Stimulated activated naive CD4-positive, alpha-beta T cell treated with Interleukin-2 at 50 U/mL for 16 hours (primary cell): ENCODE data around the gene ONECUT1.

ENCODE experiments used
- DNase-seq: peaks from one replicate; lab custom pipeline; 2025; lab: John Stamatoyannopoulos, UW

Gene ONECUT1

DNA sequence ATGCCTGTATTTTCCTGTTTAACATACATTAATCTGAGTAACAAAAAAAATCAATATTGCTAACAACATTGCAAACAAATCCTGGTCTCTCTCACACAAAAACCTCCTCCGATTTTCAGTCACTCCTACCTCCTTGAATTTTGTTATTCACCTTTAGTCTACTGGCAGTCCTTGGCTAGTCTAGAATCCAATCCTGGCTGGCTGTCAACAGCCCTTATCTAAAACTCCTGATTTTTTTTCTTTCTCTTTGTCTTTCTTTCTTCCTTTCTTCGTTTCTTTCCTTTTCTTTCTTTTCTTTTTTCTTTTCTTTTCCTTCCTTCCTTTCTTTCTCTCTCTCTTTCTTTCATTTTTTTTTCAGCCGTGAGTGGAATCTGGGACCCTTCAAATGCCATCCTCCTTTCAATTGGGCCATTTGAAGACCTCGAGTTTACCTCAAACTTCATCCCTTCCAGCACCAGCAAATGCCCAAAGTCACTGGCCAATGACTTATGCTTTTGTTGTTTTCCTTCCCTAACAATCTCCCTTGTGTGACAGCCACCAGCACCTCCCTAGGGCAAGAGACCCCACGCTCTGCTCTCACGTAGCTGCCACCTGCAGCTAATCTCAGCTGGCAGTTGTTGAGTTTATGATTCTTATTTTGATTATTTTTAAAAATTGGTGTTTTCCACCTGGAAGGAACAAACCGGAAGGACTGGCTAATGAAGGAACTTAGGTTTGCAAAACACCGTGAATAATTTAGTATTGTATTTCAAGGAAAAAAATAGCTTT lies 6.8 kb upstream of the ONECUT1 start:
- no peak for DNase-seq

DNA sequence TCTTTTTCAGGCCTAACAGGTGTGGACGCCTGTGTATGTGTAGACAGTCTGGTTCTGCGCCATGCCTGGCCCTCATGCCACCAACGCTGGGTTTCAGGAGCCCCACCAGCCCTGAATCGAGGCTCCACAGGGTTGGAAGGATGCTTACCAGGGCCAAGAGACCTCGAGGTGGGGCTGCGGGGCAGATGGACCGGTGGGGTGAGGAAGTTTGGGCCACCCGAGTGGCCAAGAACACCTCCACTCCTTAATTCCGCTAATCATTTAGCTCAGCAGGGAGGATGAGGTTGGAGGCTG lies 6.0 kb upstream of the ONECUT1 start:
- no peak for DNase-seq

DNA sequence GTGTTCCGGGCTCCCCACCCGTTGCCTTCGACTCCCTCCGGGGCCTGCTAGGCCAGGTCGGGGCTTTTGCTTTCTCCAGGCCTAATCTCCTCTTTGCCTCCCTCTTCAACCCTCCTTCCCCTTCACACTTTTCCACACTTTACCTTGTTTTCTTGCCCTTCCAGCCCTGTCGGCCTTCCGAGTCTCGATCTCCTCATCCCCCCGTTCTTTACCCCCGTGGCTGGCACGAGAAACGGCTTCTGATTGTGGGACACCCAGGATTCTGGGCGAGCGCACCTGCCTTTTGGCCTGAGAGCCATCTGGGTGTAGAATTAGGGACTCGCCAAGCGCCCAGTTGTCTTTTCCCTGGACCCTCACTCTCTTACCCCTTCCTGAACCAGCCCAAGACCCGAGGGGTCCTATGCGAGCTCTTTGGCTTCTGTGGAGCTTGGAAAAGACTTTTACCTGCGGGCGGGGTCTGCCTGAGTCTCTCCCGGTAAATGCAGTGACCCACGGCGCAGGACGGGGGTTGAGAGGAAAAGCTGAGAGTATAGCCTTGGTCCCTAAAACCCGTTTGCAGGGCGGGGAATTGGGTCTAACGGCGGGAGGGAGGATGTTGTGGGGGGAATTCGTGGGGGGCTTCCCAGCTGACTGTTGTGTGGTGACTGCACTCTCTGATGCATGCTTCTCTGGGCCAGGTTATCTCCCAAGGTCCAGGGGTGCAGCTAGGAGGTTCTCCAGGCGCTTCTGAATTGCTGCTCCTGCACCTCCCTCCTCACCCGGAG lies 5.5 kb upstream of the ONECUT1 start:
- no peak for DNase-seq

DNA sequence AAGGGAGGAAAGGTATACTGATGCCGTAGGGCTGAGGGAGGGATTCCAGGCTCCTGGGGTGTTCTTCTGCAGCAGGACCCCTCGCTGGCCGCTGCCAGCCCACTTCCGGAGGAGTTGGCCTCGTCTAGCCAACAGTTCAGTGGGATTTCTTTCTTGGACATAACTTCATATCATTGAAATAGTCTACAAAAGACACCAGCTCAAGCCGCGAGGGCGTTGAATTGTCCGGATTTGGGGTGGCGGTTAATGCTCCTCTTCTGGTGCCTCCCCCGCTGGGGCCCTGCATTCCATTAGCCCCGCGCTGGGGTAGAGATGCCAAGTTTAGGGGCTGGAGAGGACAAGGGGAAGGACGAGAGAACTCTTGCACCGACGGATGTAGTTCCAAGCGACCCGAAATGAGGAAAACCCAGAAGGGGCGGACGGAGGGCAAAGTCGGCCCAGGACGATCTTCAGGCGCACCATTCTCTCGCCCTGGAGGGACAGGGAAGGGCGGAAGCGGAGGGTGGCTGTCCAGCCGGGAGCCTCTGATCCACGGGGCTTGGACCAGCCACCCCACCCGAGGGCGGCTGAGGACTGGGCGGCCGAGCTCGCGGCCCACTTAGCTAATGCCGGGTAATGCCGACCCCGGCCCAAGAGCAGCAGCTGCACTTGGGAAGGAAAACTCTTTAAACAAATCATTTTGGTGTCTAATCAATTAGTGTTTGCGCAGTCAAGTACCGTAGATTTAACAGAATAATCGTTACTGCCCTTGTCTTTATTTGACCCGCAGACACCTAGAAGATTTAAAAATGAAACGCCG lies 4.7 kb upstream of the ONECUT1 start:
- DNase-seq, result no peak

DNA sequence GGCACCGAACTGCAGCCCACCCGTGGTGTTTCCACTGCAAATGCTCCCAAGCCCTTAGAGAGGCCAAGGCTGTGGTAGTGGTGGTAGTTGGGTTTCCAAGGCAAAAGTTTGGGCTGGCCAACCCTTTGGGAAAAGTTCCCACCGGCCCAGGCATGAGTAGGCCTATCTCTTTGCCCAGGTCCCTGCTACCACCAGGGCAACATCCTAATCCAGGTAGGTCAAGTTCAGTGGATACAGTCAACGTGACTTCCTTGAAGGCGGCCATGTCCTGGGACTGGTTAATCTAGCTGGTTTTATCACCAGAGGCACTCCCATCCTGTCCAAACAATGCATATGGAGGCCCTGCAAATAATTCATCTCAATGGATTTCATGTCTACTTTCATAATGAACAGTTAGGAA lies 1.6 kb upstream of the ONECUT1 start:
- no peak for DNase-seq

DNA sequence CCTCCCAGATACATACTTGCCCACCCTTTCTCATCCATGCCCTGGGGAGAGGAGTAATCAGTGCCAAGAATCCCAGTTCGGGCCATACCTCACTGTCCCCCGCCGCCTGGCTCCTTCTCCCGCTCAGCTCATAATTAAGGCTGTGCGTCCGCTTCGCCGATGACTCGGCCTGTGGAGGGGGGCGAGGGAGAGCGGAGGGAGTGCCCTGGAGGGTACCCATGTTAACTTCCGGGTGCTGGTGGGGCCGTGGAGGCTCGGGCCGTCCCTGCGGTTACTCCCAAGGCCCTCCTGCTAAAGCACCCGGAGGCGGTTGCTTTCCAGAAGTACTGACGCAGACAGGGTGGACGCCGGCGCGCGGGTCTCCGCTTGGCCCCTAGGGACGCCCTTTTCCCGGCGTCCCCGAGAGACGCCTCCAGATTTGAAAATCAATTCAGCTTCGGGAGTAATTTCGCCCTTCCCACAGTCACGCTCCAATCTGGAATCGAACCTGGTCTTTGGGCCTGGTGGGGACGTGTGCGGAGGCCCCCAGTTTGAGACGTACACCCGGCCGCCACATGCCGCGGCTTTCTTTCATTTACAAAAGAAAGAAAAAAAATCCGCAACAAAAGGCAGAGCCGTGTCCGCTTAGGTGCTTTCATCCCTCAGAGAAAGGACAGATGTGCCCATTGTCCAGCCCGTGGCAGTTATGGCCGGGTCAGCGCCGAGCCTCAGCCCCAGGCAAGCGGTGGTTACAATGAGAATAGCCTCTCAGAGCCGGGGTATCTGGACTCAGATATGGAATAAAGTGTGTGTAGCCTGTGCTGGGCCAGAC lies 1.0 kb upstream of the ONECUT1 start:
- no peak for DNase-seq

DNA sequence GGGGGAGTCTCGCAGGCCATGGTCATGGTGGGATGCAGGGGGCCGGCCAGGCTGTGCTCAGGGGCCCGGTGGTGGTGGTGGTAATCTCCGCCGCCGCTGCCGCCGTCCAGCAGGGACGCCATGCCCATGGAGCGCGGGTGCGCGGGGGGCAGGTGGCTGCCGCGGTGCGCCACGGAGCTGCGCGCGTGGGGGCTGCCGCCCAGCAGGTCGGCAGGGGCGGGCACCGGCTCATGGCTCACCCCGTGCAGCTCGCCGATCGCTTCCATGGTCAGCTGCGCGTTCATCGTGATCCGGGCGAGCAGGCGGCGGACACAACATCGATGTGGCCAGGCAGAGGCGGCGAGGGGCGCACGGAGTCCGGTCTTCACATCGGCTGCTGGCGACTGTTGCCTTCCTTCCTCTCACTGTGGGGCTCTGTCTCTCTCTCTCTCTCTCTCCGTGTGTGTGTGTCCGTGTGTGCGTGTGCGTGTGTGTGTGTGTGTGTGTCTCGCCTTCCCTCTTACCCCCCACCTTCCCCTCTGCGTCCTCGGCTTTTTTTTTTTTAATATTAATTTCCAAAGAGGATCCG lies 451 bp downstream of the ONECUT1 start:
- no peak for DNase-seq

DNA sequence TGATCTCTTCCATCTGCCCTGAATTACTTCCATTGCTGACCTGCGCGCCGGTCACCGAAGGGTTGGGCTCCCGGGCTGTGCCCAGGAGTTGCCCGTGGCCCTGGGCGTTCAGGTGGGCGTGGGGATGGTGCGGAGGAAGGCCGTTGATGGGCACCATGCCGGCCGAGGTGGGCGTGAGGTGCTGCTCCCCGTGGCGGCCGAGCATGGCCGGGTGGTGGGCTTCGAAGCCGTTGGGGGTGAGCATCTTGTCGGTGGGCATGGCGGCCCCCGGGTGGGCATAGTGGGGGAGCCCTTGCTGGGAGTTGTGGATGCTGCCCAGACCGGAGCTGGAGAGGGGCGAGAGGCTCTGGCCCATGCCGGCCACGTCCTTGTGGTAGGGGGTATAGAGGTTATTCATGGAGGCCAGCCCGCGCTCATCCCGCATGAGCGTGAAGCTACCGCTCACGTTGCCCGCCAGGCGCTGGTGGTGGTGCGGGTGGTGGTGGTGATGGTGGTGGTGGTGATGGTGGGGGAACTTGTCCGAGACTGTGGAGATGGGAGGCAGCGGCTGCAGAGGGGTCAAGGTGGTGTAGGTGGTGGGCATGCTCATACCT lies 1.0 kb downstream of the ONECUT1 start:
- DNase-seq, result no peak

DNA sequence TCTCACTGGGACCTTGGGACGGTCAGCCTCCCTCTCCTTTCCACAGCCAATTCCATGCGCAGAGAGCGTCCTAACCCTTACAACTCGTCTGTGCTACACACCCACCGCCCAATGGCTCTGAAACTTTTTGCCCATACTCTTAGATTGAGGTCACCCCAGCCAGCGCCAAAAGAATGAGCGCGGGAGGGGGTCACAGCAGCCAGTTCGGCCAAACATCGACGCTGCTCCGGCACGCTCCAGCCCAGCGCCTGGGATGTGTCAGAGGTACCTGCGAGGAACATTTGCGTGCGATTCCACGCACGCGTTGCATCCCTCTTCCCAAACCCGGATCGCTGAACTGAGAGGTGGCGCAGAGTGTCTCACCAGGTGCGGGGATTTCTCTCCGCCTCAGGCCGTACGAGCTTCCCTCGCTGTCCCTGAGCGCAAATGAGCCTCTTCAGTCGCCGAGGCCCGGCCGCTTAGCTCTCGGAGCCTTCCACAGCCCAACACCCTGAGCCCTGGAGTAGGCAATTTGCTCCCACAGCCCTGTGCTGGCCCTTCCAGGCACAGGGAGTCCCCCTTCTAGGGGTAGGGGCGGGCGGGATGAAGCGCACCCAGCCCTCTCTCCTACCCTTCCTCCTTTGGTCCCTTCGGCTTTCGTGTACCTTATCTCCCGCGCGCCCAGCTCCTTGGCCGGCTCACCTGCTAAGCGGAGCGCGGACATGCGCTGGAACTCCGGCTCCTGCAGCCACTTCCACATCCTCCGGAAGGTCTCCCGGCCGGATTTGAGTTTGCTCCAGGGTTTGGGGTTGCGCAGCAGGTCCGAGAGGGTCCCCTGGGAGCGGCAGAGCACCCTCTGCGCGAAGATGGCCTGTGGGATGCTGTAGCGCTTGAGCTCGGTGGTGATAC lies 1.8 kb downstream of the ONECUT1 start:
- no peak for DNase-seq

DNA sequence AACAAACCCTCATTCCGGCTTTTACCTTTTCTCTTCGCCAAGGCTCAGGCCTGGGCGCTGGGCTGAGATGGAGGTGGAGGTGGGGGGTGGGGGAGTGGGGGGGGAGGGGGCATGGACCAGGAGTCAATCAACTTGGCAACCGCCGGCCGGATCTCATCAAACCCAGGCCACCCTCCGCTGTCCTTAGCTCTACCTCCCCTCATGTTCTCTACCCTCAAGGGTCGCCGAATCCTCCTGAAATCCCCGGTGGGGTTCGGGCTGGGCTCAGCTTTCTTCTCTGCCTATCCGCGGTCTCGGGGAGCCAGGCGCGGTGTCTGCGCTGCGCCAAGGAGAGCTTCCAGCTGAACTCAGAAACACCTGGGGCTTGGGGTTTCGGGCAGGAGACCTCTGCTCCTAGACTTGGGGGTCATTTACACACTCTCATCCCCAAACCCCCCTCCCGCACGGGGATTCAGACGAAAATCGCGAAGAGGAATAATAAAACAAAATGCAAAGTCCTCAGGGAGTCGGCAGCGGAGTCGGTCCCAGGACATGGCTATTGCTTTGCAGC lies 2.5 kb downstream of the ONECUT1 start:
- no peak for DNase-seq

DNA sequence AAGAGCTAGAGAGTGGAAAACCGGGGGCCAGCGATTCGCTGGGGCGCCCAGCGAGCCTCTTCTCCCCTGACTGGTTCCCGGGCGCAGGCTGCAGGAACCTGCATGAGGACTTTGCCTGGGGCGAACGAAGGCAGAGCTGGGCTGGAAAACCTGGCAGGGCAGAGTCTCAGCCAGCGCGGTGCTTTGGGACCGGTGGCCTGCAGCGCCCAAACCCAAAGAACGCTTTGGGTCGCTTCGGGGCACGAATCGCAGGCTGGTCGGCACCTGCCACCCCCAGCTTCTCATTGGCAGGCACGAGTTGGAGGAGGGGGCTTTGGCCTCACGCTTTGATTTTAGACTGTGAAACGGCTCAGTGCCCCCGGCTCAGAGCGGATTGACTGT lies 3.0 kb downstream of the ONECUT1 start:
- DNase-seq, result no peak

DNA sequence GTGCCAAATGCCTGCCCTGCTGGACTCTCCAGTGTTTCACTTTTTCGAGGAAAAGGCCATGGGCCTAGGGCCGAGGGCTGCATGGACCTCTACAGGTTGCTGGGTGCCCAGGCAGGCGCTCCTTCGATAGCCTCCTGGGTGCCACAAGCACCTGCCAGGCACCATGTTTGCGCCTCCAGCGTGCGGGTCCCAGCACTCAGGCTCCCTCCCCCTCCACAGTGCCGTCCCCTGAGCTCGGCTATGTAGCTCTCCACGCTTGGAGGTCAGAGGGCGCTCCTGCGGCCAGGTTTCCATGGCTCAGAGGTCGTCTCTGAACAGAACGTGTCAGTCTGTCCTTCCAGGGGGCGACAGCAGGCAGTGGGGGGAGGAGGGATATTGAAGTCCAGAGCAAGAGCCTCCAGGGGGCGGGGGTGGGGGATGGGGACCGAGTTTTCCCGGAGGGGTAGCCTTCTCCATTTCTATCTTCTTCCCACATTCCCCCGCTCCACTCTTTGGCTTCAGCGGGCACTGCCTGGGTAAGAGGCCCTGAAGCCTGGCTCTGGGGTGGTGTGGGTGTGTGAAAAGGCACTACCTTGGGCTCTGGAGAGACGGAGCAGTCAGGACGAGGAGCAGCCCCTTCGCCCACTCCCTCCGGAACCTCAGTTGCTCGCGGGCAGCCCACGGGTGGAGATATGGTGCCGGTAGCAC lies 3.6 kb downstream of the ONECUT1 start:
- DNase-seq, result no peak

DNA sequence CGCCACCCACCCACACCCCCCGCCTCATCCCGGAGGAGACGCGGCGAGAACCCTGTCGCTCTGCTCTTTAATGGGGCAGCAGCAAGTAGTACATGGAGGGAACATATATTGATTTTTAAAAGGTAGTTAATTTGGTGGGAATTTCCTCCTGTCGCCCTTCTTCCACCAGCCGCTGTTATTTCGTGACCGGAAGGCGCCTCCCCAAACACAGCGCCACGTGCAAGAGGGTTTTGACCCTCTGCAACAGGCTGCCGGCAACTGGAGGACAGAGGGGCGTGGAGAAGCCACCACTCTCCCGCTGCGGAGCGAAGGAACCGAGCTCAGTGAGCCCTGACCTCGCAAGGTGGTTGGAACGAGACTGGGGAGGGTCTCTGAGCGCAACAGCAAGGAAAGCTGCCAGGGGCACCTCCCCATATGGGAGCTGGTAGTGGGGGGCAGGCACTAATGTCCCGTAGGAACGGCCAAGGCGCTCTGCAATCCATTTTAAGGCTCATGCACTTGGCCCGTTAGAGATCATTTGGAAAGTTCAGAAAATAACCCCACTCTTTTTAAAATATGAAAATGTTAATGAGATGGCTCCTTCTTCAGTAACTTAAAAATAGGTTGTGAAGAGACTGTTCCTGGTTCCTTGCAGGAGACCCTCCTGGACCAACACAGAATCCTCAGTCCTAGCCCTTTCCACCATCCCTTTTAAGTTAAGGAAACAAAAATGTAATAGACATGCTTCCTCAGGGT lies 4.3 kb downstream of the ONECUT1 start:
- no peak for DNase-seq

DNA sequence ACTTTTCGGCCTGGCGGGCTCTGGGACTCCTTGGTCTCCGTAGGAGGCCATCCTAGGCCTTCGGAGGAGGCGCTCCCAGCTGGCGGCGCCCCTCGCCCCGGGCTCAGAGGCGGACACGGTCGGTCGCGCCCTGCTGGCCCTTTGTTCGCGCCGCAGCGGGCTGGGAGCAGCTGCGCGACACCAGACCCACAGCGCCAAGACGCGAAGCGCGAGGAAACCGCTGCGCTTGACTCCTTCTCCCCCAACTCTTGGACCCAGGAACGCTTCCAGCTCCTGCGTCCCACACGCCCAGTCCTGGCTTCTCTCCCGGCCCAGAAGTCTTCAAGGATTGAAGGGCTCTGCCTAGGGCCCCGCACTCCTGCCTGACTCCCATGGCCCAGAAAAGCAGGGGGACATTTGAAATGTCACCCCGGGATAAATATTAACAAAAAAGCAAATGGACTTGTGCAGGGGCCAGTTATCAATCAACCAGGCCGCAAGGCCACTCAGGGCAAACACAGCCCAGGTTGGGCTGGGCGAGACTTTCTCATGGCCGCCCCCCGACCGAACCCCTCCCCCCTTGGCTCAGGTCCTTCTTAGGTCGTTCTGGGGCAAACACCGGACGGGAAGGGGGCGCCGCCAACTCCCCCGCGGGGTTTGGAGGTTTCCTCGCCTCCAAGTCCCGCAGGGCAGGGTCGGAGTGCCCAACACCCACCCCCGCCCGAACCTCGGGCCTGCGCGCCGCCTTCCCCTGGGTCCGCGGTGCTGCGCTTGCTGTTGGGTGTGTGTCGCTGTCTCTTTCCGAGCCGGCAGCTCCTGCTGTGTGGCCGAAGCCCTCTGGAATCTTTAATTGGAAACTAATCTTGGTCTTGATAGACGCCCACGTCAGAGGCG lies 5.1 kb downstream of the ONECUT1 start:
- DNase-seq, result no peak

DNA sequence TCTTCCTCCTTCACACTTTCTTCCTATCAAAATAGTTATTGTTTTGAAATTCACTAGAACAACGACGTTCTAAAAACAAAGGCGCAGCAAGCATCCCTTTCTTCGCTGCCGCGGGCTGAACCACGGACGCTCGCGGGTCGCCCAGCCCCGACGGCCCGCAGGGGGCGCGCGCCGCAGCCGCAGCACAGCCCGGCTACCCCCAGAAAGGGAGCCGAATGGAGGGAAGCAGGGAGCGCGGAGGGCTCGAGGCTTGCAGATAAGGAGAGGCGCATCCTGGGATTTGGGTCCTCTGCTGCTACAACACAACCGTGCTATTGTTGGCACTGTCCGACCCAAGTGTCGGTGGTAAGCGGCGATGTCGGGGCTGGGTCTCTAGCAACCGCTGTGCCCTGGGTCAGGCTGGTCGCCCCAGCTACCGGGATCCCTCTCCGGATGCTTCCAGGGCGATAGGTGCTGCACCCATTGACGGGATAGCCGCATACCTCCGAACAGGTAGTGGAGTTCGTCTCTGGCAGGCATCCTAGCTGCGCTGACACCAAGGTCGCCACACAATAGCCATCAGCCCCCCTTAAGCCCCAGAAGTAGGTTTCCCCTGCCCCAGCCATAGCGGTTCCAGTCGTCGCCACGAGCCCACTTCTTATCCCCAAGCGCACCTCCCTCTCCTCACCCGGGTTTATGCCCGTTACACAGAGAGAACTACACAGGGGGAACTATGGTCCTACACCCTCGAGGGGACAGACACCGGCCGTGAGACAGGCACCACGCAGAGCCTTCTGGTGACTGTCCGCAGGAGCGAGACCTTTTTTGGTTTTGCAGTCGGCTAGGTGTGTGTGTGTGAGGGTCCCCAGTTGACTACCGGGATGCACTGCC lies 6.0 kb downstream of the ONECUT1 start:
- no peak for DNase-seq

DNA sequence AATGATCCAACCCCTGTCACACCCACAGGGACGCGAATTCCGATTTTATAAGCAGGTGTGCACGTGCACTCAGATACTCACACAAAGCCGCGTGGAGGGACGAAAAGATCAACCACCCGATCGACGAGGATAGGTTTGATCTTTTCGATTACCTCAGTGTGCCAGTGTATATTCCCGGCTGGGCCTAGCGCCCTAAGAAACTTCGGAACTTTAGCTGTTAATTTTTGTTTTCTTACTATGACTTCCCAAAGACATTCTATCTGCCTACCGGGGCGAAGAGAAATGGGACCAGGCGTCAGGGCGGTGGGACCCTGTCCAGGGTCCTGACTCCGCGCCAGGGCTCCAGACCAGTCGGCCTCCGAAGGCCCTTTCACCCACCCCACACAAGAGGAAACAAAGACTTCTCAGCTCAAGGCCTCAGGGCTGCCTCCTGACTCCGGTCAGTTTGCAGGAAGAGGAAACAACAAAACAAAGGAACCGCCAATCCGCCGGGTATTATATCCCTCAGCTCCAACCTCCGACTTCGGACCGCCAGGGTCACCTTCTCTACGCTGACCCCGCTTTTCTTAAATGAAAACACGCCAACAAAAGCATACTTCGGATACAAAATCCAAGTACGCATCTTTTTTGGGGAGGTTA lies 6.8 kb downstream of the ONECUT1 start:
- DNase-seq, result no peak
